CD4-positive, alpha-beta memory T cell (primary cell): Measurements from ENCODE around the gene RSPRY1. TPM values are rescaled to one million over a fixed set of nuclear protein-coding genes. Genes with fewer than 3 reads are reported as not detected.
"Not testable (repeated sequence)": the region's sequence is repeated elsewhere in the genome, so short reads cannot be mapped to it uniquely, and the experiment has no call there.

Experiments used
- CTCF ChIA-PET: fragments of 350-600 bp; sonication (Branson Sonifier 250); formaldehyde crosslinking; loops from one replicate; lab custom pipeline; 2021; ENCODE audit warnings: inconsistent platforms; ENCODE audit not compliant: partially characterized antibody; lab: Charles Lee
- POLR2A ChIA-PET: fragments of 350-600 bp; sonication (Branson Sonifier 250); formaldehyde crosslinking; loops from one replicate; lab custom pipeline; 2021; ENCODE audit not compliant: partially characterized antibody; lab: Charles Lee
- DNase-seq, 5 donors: peaks; one replicate each; pipeline versions ENCODE4 v3.0.0 to v3.0.0-alpha.2; 2020 to 2022; ENCODE audit warnings: mixed read lengths in 1 of 5
- H3K27ac ChIP-seq: one replicate; pipeline ENCODE4 v1.7.0; 2013; ENCODE audit warnings: low read depth, low read length
- H3K27me3 ChIP-seq: 2 replicates; pipeline ENCODE4 v1.7.0; 2013; ENCODE audit warnings: mild to moderate bottlenecking, low read length, moderate library complexity; ENCODE audit not compliant: insufficient read depth
- H3K36me3 ChIP-seq: 2 replicates; pipeline ENCODE4 v1.7.0; 2013; ENCODE audit warnings: mild to moderate bottlenecking, low read length, moderate library complexity; ENCODE audit not compliant: insufficient read depth
- H3K4me1 ChIP-seq: 2 replicates; pipeline ENCODE4 v1.7.0; 2013; ENCODE audit warnings: mild to moderate bottlenecking, low read length, moderate library complexity; ENCODE audit not compliant: insufficient read depth
- H3K4me3 ChIP-seq, 2 donors: one replicate each; pipeline ENCODE4 v1.7.0; 2013; ENCODE audit warnings: low read length in 2 of 2, mild to moderate bottlenecking in 1 of 2
- H3K9me3 ChIP-seq, 2 donors: one replicate each; pipeline ENCODE4 v1.7.0; 2013; ENCODE audit warnings: low read length in 2 of 2, control low read depth in 1 of 2; ENCODE audit not compliant: control insufficient read depth in 1 of 2
- H3K27ac Mint-ChIP-seq, 7 donors: one replicate each; pipeline ENCODE4 v1.8.0; 2020 to 2021; ENCODE audit warnings: mixed read lengths in 7 of 7, mild to moderate bottlenecking in 6 of 7, inconsistent platforms in 3 of 7, moderate library complexity in 3 of 7
- H3K27me3 Mint-ChIP-seq, 2 donors: one replicate each; pipeline ENCODE4 v1.8.0; 2020 to 2021; ENCODE audit warnings: mixed read lengths in 2 of 2
- H3K36me3 Mint-ChIP-seq, 2 donors: one replicate each; pipeline ENCODE4 v1.8.0; 2020 to 2021; ENCODE audit warnings: mixed read lengths in 2 of 2, inconsistent platforms in 1 of 2, mild to moderate bottlenecking in 1 of 2
- H3K4me1 Mint-ChIP-seq, 4 donors: one replicate each; pipeline ENCODE4 v1.8.0; 2020 to 2021; ENCODE audit warnings: mixed read lengths in 4 of 4, mild to moderate bottlenecking in 1 of 4
- H3K4me3 Mint-ChIP-seq, 8 donors: one replicate each; pipeline ENCODE4 v1.8.0; 2020 to 2021; ENCODE audit warnings: mixed read lengths in 8 of 8, mild to moderate bottlenecking in 7 of 8, moderate library complexity in 6 of 8, inconsistent platforms in 3 of 8
- H3K9me3 Mint-ChIP-seq, 8 donors: one replicate each; pipeline ENCODE4 v1.8.0; 2020 to 2021; ENCODE audit warnings: mixed read lengths in 8 of 8, mild to moderate bottlenecking in 5 of 8, inconsistent platforms in 3 of 8, moderate library complexity in 1 of 8
- intact Hi-C: fragments of 100-400 bp; cut with micrococcal nuclease; formaldehyde crosslinking; loops from one replicate; pipeline ENCODE4 v1.15.1; 2023
- polyA plus RNA-seq, 2 donors: library from polyadenylated mRNA; unstranded; fragments of 300-500 nt; fragmentation: Illumina TruSeq; gene quantifications; one replicate each; pipeline ENCODE4 v1.2.3, GENCODE V29; 2021
- total RNA-seq, 2 experiments: library from RNA; stranded (reverse); gene quantifications; one replicate each; pipeline ENCODE4 v1.2.3, GENCODE V29; 2021

Gene RSPRY1
- total and polyA plus RNA-seq, 4 experiments from 2014 or later = 28.5 to 38.0 (median 33.4) TPM

- no peak overlapping the region for H3K4me3 ChIP-seq
- H3K27ac Mint-ChIP-seq = peak overlapping the region in 1 of 7 donors; percentile 30
- H3K36me3 Mint-ChIP-seq = no peaks in the 10 kb centered on the region
- H3K4me1 ChIP-seq = peaks cover 28% of the 10 kb centered on the region
- intact Hi-C loops = no loop called here
- H3K36me3 ChIP-seq = no peaks in the 10 kb centered on the region
- no peaks in the 10 kb centered on the region for H3K9me3 ChIP-seq
- DNase-seq = no peak
- H3K27me3 ChIP-seq = no peaks in the 10 kb centered on the region
- no peak overlapping the region for H3K27ac ChIP-seq
- H3K4me1 Mint-ChIP-seq = peaks cover 15 to 28% (median 17%) of the 10 kb centered on the region in 4 donors
- H3K9me3 Mint-ChIP-seq = no peaks in the 10 kb centered on the region
- ChIA-PET POLR2A (no interaction called here), CTCF (no interaction called here)
- H3K4me3 Mint-ChIP-seq = no peak overlapping the region
- H3K27me3 Mint-ChIP-seq = no peaks in the 10 kb centered on the region
Measured at GRCh38 chr16:57271867-57272495, 85.9 kb downstream of the RSPRY1 start.

- Histone ChIP-seq H3K27ac (no peak overlapping the region), H3K4me3 (no peak overlapping the region), H3K9me3 (no peaks in the 10 kb centered on the region), H3K4me1 (peaks cover 29% of the 10 kb centered on the region), H3K27me3 (no peaks in the 10 kb centered on the region), H3K36me3 (no peaks in the 10 kb centered on the region)
- intact Hi-C loops = no loop called here
- Mint-ChIP-seq H3K4me1 (peaks cover 15 to 28% (median 20%) of the 10 kb centered on the region in 4 donors), H3K4me3 (no peak overlapping the region), H3K36me3 (no peaks in the 10 kb centered on the region), H3K9me3 (no peaks in the 10 kb centered on the region), H3K27me3 (no peaks in the 10 kb centered on the region), H3K27ac (no peak overlapping the region)
- POLR2A ChIA-PET = no interaction called here
- DNase-seq = no peak
- CTCF ChIA-PET = interaction anchor here (1.1 kb wide), 1 partner anchor 147 kb away, joined by 4 read pairs; no protein-coding TSS in a partner anchor
Measured at GRCh38 chr16:57273359-57273758, 87.2 kb downstream of the RSPRY1 start.

GRCh38 chr16:57273826-57274225, 87.7 kb downstream of the RSPRY1 start:
- no peak overlapping the region for H3K4me3 Mint-ChIP-seq
- H3K27me3 ChIP-seq = no peaks in the 10 kb centered on the region
- no peak for DNase-seq
- no peaks in the 10 kb centered on the region for H3K36me3 Mint-ChIP-seq
- no peaks in the 10 kb centered on the region for H3K36me3 ChIP-seq
- H3K27ac ChIP-seq = no peak overlapping the region
- H3K9me3 ChIP-seq = no peaks in the 10 kb centered on the region
- intact Hi-C loops = no loop called here
- ChIA-PET CTCF (interaction anchor here (1.1 kb wide), 1 partner anchor 146 kb away, joined by 4 read pairs; no protein-coding TSS in a partner anchor), POLR2A (no interaction called here)
- no peak overlapping the region for H3K4me3 ChIP-seq
- H3K4me1 ChIP-seq = peaks cover 29% of the 10 kb centered on the region
- no peaks in the 10 kb centered on the region for H3K9me3 Mint-ChIP-seq
- no peak overlapping the region for H3K27ac Mint-ChIP-seq
- peaks cover 15 to 28% (median 23%) of the 10 kb centered on the region in 4 donors for H3K4me1 Mint-ChIP-seq
- H3K27me3 Mint-ChIP-seq = no peaks in the 10 kb centered on the region

- H3K27me3 ChIP-seq, H3K36me3 Mint-ChIP-seq, H3K9me3 Mint-ChIP-seq, DNase-seq, H3K27ac ChIP-seq, CTCF ChIA-PET, H3K4me3 ChIP-seq, H3K27ac Mint-ChIP-seq, H3K27me3 Mint-ChIP-seq, H3K9me3 ChIP-seq, intact Hi-C loops, H3K36me3 ChIP-seq, H3K4me3 Mint-ChIP-seq: not testable (repeated sequence)
- H3K4me1 Mint-ChIP-seq = peaks cover 24 to 39% (median 33%) of the 10 kb centered on the region in 4 donors
- H3K4me1 ChIP-seq = peaks cover 42% of the 10 kb centered on the region
- POLR2A ChIA-PET = interaction anchor here (1.0 kb wide), 1 partner anchor 9 kb away, joined by 4 read pairs; no protein-coding TSS in a partner anchor
Measured at GRCh38 chr16:57275946-57276345, 89.8 kb downstream of the RSPRY1 start.

GRCh38 chr16:57276596-57276995, 90.5 kb downstream of the RSPRY1 start:
- no peak for DNase-seq
- peaks cover 0 to 2% (median 0%) of the 10 kb centered on the region in 8 donors for H3K9me3 Mint-ChIP-seq
- ChIA-PET CTCF (no interaction called here), POLR2A (interaction anchor here (2.0 kb wide), 1 partner anchor 31 kb away, joined by 7 read pairs; the partner anchor contains the start of gene ARL2BP)
- H3K27me3 Mint-ChIP-seq = no peaks in the 10 kb centered on the region
- peak overlapping the region in 1 of 8 donors; percentile 31 for H3K4me3 Mint-ChIP-seq
- no peaks in the 10 kb centered on the region for H3K9me3 ChIP-seq
- intact Hi-C loops = no loop called here
- H3K27ac Mint-ChIP-seq = peak overlapping the region in 1 of 7 donors; percentile 84
- H3K27me3 ChIP-seq = no peaks in the 10 kb centered on the region
- no peaks in the 10 kb centered on the region for H3K36me3 Mint-ChIP-seq
- H3K4me1 ChIP-seq = peaks cover 44% of the 10 kb centered on the region
- no peak overlapping the region for H3K4me3 ChIP-seq
- no peak overlapping the region for H3K27ac ChIP-seq
- no peaks in the 10 kb centered on the region for H3K36me3 ChIP-seq
- H3K4me1 Mint-ChIP-seq = peaks cover 28 to 43% (median 36%) of the 10 kb centered on the region in 4 donors

DNA sequence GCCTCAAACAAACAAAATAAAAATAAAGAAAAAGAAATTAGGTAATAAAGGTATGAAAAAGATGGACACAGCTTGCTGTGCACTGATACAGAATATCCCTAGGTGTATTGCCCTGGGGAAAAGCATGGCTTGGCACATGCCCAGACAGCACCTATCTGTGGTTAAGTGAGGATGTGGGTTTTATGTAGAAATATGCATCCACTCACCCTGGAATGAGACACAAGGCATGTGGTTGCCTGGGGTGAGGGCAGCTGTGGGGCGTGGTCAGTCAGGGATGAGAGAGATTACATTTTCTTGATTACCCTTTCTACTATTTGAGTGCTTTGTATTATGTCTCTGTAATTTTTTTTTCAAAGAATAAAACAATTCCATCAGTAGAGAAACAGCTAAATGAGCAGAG, 91.5 kb downstream of the RSPRY1 start:
- H3K9me3 Mint-ChIP-seq = peaks cover 0 to 2% (median 0%) of the 10 kb centered on the region in 8 donors
- no peak overlapping the region for H3K27ac ChIP-seq
- peaks cover 29 to 44% (median 36%) of the 10 kb centered on the region in 4 donors for H3K4me1 Mint-ChIP-seq
- CTCF ChIA-PET = interaction anchor here (1.0 to 2.4 kb wide), 2 partner anchors 22 to 139 kb away, joined by 4 to 6 read pairs; no protein-coding TSS in a partner anchor
- intact Hi-C loops = no loop called here
- no peaks in the 10 kb centered on the region for H3K27me3 ChIP-seq
- H3K4me3 ChIP-seq = no peak overlapping the region
- POLR2A ChIA-PET = interaction anchor here (0.8 to 4.9 kb wide), 5 partner anchors 11 to 170 kb away, joined by 3 to 26 read pairs (median 6); partner anchors contain the start of genes ARL2BP, CIAPIN1 and COQ9
- H3K9me3 ChIP-seq = no peaks in the 10 kb centered on the region
- H3K27me3 Mint-ChIP-seq = no peaks in the 10 kb centered on the region
- H3K36me3 Mint-ChIP-seq = no peaks in the 10 kb centered on the region
- DNase-seq = peak; percentile 73 to 87 (median 76)
- peak overlapping the region; percentile 71 to 87 (median 77) for H3K4me3 Mint-ChIP-seq
- H3K27ac Mint-ChIP-seq = peak overlapping the region; percentile 75 to 90 (median 84)
- H3K4me1 ChIP-seq = peaks cover 44% of the 10 kb centered on the region
- no peaks in the 10 kb centered on the region for H3K36me3 ChIP-seq

DNA sequence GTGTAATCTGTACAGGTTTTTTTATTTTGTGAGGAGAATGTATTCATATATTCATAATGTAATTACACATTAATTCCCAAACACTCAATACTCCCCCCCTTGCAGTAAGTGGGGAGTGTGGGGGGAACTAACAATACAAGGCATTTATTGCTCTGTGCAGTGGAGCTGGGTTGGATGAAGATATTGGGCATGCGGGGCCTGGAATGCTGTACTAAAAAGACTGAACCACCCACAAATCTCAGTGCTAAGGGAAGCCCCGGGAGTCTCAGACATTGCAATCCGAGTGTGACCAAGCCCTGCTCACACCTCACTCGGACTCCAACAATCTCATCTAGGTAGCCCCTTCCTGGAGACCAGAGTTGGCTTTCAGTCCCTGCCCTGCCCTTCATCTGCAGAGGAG, 92.4 kb downstream of the RSPRY1 start:
- ChIA-PET POLR2A (interaction anchor here (0.8 to 4.9 kb wide), 4 partner anchors 9 to 92 kb away, joined by 3 to 26 read pairs (median 5); partner anchors contain the start of genes ARL2BP, PSME3IP1 and RSPRY1), CTCF (interaction anchor here (2.4 kb wide), 1 partner anchor 21 kb away, joined by 6 read pairs; no protein-coding TSS in a partner anchor)
- Histone ChIP-seq H3K27ac (no peak overlapping the region), H3K4me3 (no peak overlapping the region), H3K27me3 (no peaks in the 10 kb centered on the region), H3K36me3 (no peaks in the 10 kb centered on the region), H3K9me3 (no peaks in the 10 kb centered on the region), H3K4me1 (peaks cover 44% of the 10 kb centered on the region)
- Mint-ChIP-seq H3K9me3 (peaks cover 0 to 2% (median 0%) of the 10 kb centered on the region in 8 donors), H3K27me3 (no peaks in the 10 kb centered on the region), H3K4me1 (peaks cover 29 to 53% (median 36%) of the 10 kb centered on the region in 4 donors), H3K27ac (peak overlapping the region in 1 of 7 donors; percentile 41), H3K36me3 (no peaks in the 10 kb centered on the region), H3K4me3 (peak overlapping the region in 2 of 8 donors; percentile 82 to 87)
- no peak for DNase-seq
- intact Hi-C loops = no loop called here
